Caco-2 (cell line): ENCODE measurements around the gene ACLY. TPM values are rescaled to one million over a fixed set of nuclear protein-coding genes. Genes with fewer than 3 reads are reported as not detected.
"Not testable (repeated sequence)": the region's sequence is repeated elsewhere in the genome, so short reads cannot be mapped to it uniquely, and the experiment has no call there.

Experiments
- BruUV-seq: library from RNA; stranded (reverse); fragments of 400-500 nt; replicated peaks from 2 replicates; lab custom pipeline; 2021; lab: Mats Ljungman, UMichigan
- CTCF ChIA-PET: fragments of 300-600 bp; sonication (Branson Sonifier 250); formaldehyde crosslinking; loops from one replicate; lab custom pipeline; 2022; ENCODE audit warnings: antibody characterized with exemption; lab: Charles Lee
- POLR2A ChIA-PET: fragments of 300-600 bp; sonication (Branson Sonifier 250); formaldehyde crosslinking; loops from one replicate; lab custom pipeline; 2022; ENCODE audit warnings: antibody characterized with exemption; lab: Charles Lee
- DNase-seq, 2 experiments: peaks; one replicate each; pipeline versions ENCODE4 v3.0.0 to v3.0.0-alpha.2; 2020 to 2022
- H3K27me3 ChIP-seq: replicated peaks from 2 replicates; pipeline ENCODE4 v1.6.0; 2011; ENCODE audit warnings: low read length; ENCODE audit not compliant: control insufficient read depth, insufficient read depth
- H3K36me3 ChIP-seq: 2 replicates; pipeline ENCODE4 v1.5.1; 2011; ENCODE audit warnings: low read length; ENCODE audit not compliant: control insufficient read depth, insufficient read depth
- H3K4me1 ChIP-seq: fragments of 250-450 bp; sonication (Bioruptor Pico); 2 replicates; pipeline ENCODE4 v1.5.1; 2020; ENCODE audit warnings: mild to moderate bottlenecking
- H3K4me3 ChIP-seq: 2 replicates; pipeline ENCODE4 v1.5.1; 2011; ENCODE audit warnings: low read depth, mild to moderate bottlenecking, control low read depth, low read length
- H3K9me3 ChIP-seq: fragments of 250-450 bp; sonication (Bioruptor Pico); 2 replicates; pipeline ENCODE4 v1.5.1; 2020; ENCODE audit warnings: mild to moderate bottlenecking, moderate library complexity
- H3K27ac Mint-ChIP-seq: one replicate; pipeline ENCODE4 v1.8.0; 2022; ENCODE audit warnings: mixed read lengths; ENCODE audit not compliant: unreplicated experiment
- H3K27me3 Mint-ChIP-seq: one replicate; pipeline ENCODE4 v1.8.0; 2022; ENCODE audit warnings: mixed read lengths; ENCODE audit not compliant: insufficient read depth, unreplicated experiment
- H3K36me3 Mint-ChIP-seq: one replicate; pipeline ENCODE4 v1.8.0; 2022; ENCODE audit warnings: mild to moderate bottlenecking, mixed read lengths; ENCODE audit not compliant: insufficient read depth, unreplicated experiment
- H3K4me1 Mint-ChIP-seq: one replicate; pipeline ENCODE4 v1.8.0; 2022; ENCODE audit warnings: low read depth, mixed read lengths; ENCODE audit not compliant: unreplicated experiment
- H3K4me3 Mint-ChIP-seq: one replicate; pipeline ENCODE4 v1.8.0; 2022; ENCODE audit warnings: mild to moderate bottlenecking, moderate library complexity, mixed read lengths; ENCODE audit not compliant: unreplicated experiment
- H3K9me3 Mint-ChIP-seq: one replicate; pipeline ENCODE4 v1.8.0; 2022; ENCODE audit warnings: mixed read lengths; ENCODE audit not compliant: unreplicated experiment
- intact Hi-C: fragments of 100-400 bp; cut with micrococcal nuclease; formaldehyde crosslinking; loops from one replicate; pipeline ENCODE4 v1.10.0; 2022; ENCODE audit not compliant: unreplicated experiment
- total RNA-seq: library from RNA; stranded (reverse); gene quantifications from 2 replicates; pipeline ENCODE4 v1.2.3, GENCODE V29; 2022
- TF ChIP-seq, protein P1 (sequence below), 2 experiments: fragments of 200-600 bp in 1 of 2; IDR thresholded peaks; 1 replicate in 1 of 2; 2 replicates in 1 of 2; pipeline versions ENCODE4 v1.5.1 to v1.8.0; 2011 to 2022; ENCODE audit warnings: antibody characterized with exemption in 1 of 2, control low read depth in 1 of 2, inconsistent platforms in 1 of 2, low read depth in 1 of 2, low read length in 1 of 2, mild to moderate bottlenecking in 1 of 2, moderate library complexity in 1 of 2; ENCODE audit not compliant: insufficient read depth in 1 of 2, severe bottlenecking in 1 of 2, unreplicated experiment in 1 of 2

ACLY gene
- total RNA-seq, 1 experiment from 2014 or later: 246 TPM

DNA sequence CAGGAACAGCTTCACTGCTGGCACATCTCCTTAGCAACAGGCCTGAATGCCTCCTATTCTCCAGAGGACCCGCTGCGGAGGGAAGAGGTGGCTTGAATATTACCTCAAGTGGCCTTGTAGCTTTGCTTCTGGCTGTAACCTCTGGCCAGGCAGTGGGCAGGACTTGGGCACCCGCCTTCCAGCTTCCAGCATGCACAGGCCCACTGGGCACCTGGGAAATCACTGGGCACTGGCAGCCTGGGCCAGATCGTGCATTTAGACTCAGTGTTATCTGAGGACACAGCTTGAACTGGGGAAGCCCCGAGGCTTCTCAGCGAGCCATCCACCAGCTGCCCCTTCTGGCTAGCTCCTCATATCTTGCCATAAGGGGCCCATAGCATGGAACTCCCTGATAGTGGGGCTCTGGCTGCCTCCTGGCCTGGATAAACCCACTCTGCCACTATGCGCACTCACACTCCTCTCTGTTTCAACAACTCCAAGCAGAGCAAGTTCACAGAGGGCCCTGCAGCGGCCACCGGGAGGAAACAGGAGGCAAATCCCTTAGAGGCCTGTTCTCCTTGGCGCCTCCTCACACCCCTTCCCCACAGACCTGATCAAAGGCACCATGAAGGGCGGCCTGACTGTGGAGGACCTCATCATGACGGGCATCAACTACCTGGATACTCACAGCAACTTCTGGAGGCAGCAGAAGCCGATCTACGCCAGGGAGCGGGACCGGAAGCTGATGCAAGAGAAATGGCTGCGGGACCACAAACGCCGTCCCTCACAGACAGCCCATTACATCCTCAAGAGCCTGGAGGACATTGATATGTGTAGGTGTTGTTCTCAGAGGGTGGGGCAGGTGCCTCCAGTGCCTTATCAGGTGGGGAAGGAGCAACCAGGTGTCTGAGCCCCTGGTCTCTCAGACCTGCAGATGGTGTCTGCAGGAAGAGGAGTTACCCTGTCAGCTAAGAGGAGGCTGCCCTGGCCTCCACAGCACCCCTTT is 19.5 kb upstream of the ACLY start:
- ChIA-PET CTCF (interaction anchor here (0.5 to 1.3 kb wide), 2 partner anchors 8 to 138 kb away, joined by 3 to 4 read pairs; partner anchors contain the start of gene ODAD4), POLR2A (no interaction called here)
- Mint-ChIP-seq H3K36me3 (no peaks in the 10 kb centered on the region), H3K27me3 (no peaks in the 10 kb centered on the region), H3K9me3 (no peaks in the 10 kb centered on the region), H3K4me3 (no peak overlapping the region), H3K27ac (no peak overlapping the region), H3K4me1 (no peaks in the 10 kb centered on the region)
- intact Hi-C loops: no loop called here
- Histone ChIP-seq H3K4me1 (peaks cover 9% of the 10 kb centered on the region), H3K36me3 (no peaks in the 10 kb centered on the region; the same call in 1 of the 2 replicates), H3K27me3 (no peaks in the 10 kb centered on the region), H3K9me3 (no peaks in the 10 kb centered on the region), H3K4me3 (no peak overlapping the region)
- BruUV-seq: no TSS peak
- DNase-seq: no peak
- TF ChIP-seq, protein P1, sequence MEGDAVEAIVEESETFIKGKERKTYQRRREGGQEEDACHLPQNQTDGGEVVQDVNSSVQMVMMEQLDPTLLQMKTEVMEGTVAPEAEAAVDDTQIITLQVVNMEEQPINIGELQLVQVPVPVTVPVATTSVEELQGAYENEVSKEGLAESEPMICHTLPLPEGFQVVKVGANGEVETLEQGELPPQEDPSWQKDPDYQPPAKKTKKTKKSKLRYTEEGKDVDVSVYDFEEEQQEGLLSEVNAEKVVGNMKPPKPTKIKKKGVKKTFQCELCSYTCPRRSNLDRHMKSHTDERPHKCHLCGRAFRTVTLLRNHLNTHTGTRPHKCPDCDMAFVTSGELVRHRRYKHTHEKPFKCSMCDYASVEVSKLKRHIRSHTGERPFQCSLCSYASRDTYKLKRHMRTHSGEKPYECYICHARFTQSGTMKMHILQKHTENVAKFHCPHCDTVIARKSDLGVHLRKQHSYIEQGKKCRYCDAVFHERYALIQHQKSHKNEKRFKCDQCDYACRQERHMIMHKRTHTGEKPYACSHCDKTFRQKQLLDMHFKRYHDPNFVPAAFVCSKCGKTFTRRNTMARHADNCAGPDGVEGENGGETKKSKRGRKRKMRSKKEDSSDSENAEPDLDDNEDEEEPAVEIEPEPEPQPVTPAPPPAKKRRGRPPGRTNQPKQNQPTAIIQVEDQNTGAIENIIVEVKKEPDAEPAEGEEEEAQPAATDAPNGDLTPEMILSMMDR (IDR thresholded peaks at IDR 0.05; ENCODE audit: insufficient read depth in 1 of 2, low read depth in 1 of 2, low read length in 1 of 2, severe bottlenecking in 1 of 2, unreplicated experiment in 1 of 2): no peak

DNA sequence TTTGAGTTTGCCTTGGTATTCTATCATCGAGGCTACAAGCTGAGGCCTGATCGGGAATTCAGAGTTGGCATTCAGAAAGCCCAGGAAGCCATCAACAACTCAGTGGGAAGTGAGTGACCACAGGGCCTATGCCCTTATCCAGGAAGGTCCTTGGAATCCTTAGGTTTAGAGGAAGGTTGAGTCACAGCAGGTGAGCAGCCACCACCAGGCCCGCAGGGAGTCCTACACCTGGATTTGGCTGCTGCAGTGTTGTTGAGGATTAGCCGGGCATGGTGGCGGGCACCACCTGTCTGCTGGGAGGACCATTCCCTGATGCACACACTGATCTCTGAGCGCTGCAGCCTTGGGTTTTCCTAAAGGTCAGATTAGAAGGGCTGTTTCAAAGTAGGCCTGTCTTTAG is 16.9 kb upstream of the ACLY start:
- peaks cover under 1% of the 10 kb centered on the region for H3K36me3 Mint-ChIP-seq
- no peak for DNase-seq
- no peak overlapping the region for H3K27ac Mint-ChIP-seq
- Histone ChIP-seq H3K4me1 (peaks cover 4% of the 10 kb centered on the region; the same call in 1 of the 2 replicates), H3K36me3 (no peaks in the 10 kb centered on the region; the same call in 1 of the 2 replicates), H3K9me3 (no peaks in the 10 kb centered on the region), H3K27me3 (no peaks in the 10 kb centered on the region), H3K4me3 (no peak overlapping the region)
- ChIA-PET CTCF (no interaction called here), POLR2A (no interaction called here)
- H3K27me3 Mint-ChIP-seq: no peaks in the 10 kb centered on the region
- no TSS peak for BruUV-seq
- H3K9me3 Mint-ChIP-seq: no peaks in the 10 kb centered on the region
- intact Hi-C loops: no loop called here
- H3K4me3 Mint-ChIP-seq: no peak overlapping the region
- TF ChIP-seq, protein P1 (IDR thresholded peaks at IDR 0.05; ENCODE audit: insufficient read depth in 1 of 2, low read depth in 1 of 2, low read length in 1 of 2, severe bottlenecking in 1 of 2, unreplicated experiment in 1 of 2): no peak
- no peaks in the 10 kb centered on the region for H3K4me1 Mint-ChIP-seq

DNA sequence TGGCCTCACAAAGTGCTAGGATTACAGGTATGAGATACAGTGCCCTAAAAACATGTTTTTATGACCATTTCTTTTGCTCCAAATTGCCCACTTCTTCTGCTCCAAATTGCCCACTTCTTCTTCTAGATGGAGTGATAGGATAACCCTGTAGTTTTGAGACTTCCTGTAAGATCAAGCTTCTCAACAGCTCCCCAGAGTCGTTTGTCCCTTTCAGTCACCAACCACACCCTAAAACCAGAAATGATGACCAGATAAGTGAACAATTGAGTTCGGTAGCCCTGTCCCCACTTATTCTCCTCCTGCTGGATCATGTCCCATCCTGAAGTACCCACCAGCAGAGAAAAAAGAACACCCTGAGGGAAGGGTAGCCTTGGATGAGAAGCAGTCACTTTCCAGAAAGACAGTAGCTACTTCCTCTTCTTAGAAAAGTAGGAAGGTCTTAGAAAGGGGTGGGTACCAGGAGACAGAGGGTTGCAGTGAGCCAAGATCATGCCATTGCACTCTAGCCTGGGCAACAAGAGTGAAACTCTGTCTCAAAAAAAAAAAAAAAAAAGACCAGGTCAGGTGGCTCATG is 14.2 kb upstream of the ACLY start:
- no peaks in the 10 kb centered on the region; the same call in 1 of the 2 replicates for H3K36me3 ChIP-seq
- Mint-ChIP-seq H3K27me3 (no peaks in the 10 kb centered on the region), H3K36me3 (peaks cover 8% of the 10 kb centered on the region), H3K27ac (no peak overlapping the region), H3K9me3 (no peaks in the 10 kb centered on the region), H3K4me3 (no peak overlapping the region), H3K4me1 (peaks cover 17% of the 10 kb centered on the region)
- no TSS peak for BruUV-seq
- H3K4me3 ChIP-seq: no peak overlapping the region
- no peaks in the 10 kb centered on the region for H3K9me3 ChIP-seq
- CTCF ChIA-PET: interaction anchor here (0.6 to 0.7 kb wide), 3 partner anchors 76 to 132 kb away, joined by 3 to 7 read pairs (median 3); no protein-coding TSS in a partner anchor
- intact Hi-C loops: no loop called here
- no peaks in the 10 kb centered on the region for H3K27me3 ChIP-seq
- POLR2A ChIA-PET: interaction anchor here (0.7 to 0.9 kb wide), 2 partner anchors 13 to 122 kb away, joined by 3 to 5 read pairs; no protein-coding TSS in a partner anchor
- peaks cover 4% of the 10 kb centered on the region; the same call in 1 of the 2 replicates for H3K4me1 ChIP-seq
- TF ChIP-seq, protein P1 (IDR thresholded peaks at IDR 0.05; ENCODE audit: insufficient read depth in 1 of 2, low read depth in 1 of 2, low read length in 1 of 2, severe bottlenecking in 1 of 2, unreplicated experiment in 1 of 2): no peak
- no peak for DNase-seq

- DNase-seq, H3K27me3 Mint-ChIP-seq, BruUV-seq, intact Hi-C loops, H3K36me3 Mint-ChIP-seq, H3K27me3 ChIP-seq, H3K9me3 ChIP-seq, H3K9me3 Mint-ChIP-seq, H3K27ac Mint-ChIP-seq, H3K4me3 ChIP-seq, CTCF ChIA-PET, H3K4me3 Mint-ChIP-seq, H3K36me3 ChIP-seq, POLR2A ChIA-PET, H3K4me1 ChIP-seq: not testable (repeated sequence)
- H3K4me1 Mint-ChIP-seq: peaks cover 17% of the 10 kb centered on the region
These were observed 13.0 kb upstream of the ACLY start for GRCh38 chr17:41931715-41932114.
